ENCODE results near the gene PNO1. TPM values are rescaled to one million over a fixed set of nuclear protein-coding genes. Genes with fewer than 3 reads are reported as not detected.

The PNO1 gene
- total RNA-seq, 2 experiments from 2014 or later: 10.5 to 15.1 TPM

DNA sequence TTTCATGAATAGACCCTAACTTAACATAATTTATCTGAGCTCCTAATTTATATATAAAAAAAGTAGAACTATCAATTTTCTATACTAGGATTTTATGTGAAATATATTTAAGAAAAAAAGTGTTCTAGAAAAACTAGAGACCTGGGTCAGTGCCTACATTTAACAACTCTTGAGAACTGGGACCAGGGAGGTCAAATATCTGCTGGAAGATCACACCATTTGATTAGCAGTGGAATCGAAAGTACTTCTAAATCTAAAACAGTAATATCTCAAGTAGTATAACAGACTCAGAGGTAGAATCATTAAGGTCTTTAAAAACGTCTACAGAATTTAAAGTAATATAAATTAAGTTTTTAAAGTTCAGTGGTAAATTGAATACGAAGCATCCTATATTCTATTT, 60.0 kb downstream of the PNO1 start:
- Mint-ChIP-seq H3K4me1 (peaks cover 63% of the 10 kb centered on the region), H3K36me3 (peaks cover 51% of the 10 kb centered on the region), H3K4me3 (no peak overlapping the region), H3K27ac (no peak overlapping the region), H3K27me3 (no peaks in the 10 kb centered on the region), H3K9me3 (ENCODE audit: low read depth) (peaks cover 5% of the 10 kb centered on the region)
- CTCF ChIA-PET: interaction anchor here (1.3 kb wide), 1 partner anchor 21 kb away, joined by 6 read pairs; no protein-coding TSS in a partner anchor
- DNase-seq: no peak
- ATAC-seq: peak; percentile 39

GRCh38 chr2:68218343-68218901, 60.7 kb downstream of the PNO1 start:
- DNase-seq (no peak), ATAC-seq (no peak)
- H3K27me3 Mint-ChIP-seq: no peaks in the 10 kb centered on the region
- CTCF ChIA-PET: interaction anchor here (1.0 to 1.3 kb wide), 2 partner anchors 22 kb away, joined by 3 to 6 read pairs; no protein-coding TSS in a partner anchor
- H3K4me1 Mint-ChIP-seq: peaks cover 62% of the 10 kb centered on the region
- no peak overlapping the region for H3K27ac Mint-ChIP-seq
- H3K4me3 Mint-ChIP-seq: no peak overlapping the region
- peaks cover 5% of the 10 kb centered on the region for H3K9me3 Mint-ChIP-seq (ENCODE audit: low read depth)
- H3K36me3 Mint-ChIP-seq: peaks cover 51% of the 10 kb centered on the region

DNA sequence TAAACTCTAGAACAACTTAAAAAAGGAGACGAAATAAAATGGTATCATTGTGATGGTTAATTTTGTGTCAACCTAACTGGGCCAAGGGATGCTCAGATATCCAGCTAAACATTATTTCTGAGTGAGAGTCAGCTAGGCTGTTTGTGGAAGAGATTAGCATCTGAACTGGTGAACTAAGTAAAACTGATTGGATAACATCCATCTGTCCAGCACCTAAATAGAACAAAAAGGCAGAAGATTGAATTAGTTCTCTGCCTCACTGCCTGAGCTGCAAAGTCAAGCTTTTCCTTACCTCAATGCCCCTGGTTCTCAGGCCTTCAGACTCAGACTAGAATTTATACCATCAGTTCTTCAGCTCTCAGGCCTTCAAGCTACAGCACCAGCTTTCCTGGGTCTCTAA, 64.6 kb downstream of the PNO1 start:
- H3K27me3 Mint-ChIP-seq: no peaks in the 10 kb centered on the region
- no peak for DNase-seq
- no peak overlapping the region for H3K27ac Mint-ChIP-seq
- H3K4me1 Mint-ChIP-seq: peaks cover 72% of the 10 kb centered on the region
- peaks cover 28% of the 10 kb centered on the region for H3K36me3 Mint-ChIP-seq
- no peak for ATAC-seq
- CTCF ChIA-PET: interaction anchor here (0.7 to 1.6 kb wide), 4 partner anchors 11 to 61 kb away, joined by 3 to 7 read pairs (median 3); no protein-coding TSS in a partner anchor
- peaks cover 5% of the 10 kb centered on the region for H3K9me3 Mint-ChIP-seq (ENCODE audit: low read depth)
- no peak overlapping the region for H3K4me3 Mint-ChIP-seq

DNA sequence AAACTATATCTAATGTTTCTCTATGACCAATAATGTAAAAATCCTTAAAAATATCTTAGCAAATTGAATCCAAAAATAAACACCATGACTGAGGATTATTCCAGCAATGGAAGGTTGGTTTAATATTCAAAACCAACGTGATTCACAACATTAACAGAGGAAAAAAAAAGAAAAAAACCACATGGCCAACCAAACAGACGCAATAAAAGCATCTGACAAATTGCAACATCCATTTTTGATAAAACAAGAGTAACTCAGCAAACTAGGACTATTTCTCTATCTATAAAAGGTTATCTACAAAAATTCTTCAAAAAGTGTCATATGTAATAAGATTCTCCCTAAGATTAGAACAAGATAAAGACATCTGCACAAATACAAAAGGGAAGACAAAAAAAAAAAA, 65.7 kb downstream of the PNO1 start:
- H3K27ac Mint-ChIP-seq: no peak overlapping the region
- CTCF ChIA-PET: interaction anchor here (1.8 kb wide), 1 partner anchor 27 kb away, joined by 4 read pairs; no protein-coding TSS in a partner anchor

GRCh38 chr2:68225119-68225632, 67.5 kb downstream of the PNO1 start:
- peaks cover 5% of the 10 kb centered on the region for H3K9me3 Mint-ChIP-seq (ENCODE audit: low read depth)
- CTCF ChIA-PET: interaction anchor here (0.6 to 2.2 kb wide), 8 partner anchors 9 to 103 kb away, joined by 3 to 5 read pairs (median 3); no protein-coding TSS in a partner anchor
- H3K36me3 Mint-ChIP-seq: peaks cover 24% of the 10 kb centered on the region
- ATAC-seq: peak; percentile 72
- DNase-seq: peak; percentile 43
- no peak overlapping the region for H3K4me3 Mint-ChIP-seq
- no peaks in the 10 kb centered on the region for H3K27me3 Mint-ChIP-seq
- H3K4me1 Mint-ChIP-seq: peaks cover 53% of the 10 kb centered on the region
- peak overlapping the region; percentile 41 for H3K27ac Mint-ChIP-seq

More for the DNA sequence above, 65.7 kb downstream of the PNO1 start:
- ATAC-seq (no peak), DNase-seq (no peak)
- H3K4me3 Mint-ChIP-seq: no peak overlapping the region
- peaks cover 27% of the 10 kb centered on the region for H3K36me3 Mint-ChIP-seq
- H3K4me1 Mint-ChIP-seq: peaks cover 64% of the 10 kb centered on the region
- H3K27me3 Mint-ChIP-seq: no peaks in the 10 kb centered on the region
- H3K9me3 Mint-ChIP-seq (ENCODE audit: low read depth): peaks cover 5% of the 10 kb centered on the region

Other genes starting within 250 kb of the PNO1 start
- 10 to 100 TPM; 22.1 to 24.1 TPM for gene C1D, start 94.9 kb upstream of the PNO1 start, total RNA-seq
- 10 to 100 TPM; 58.6 to 86.4 TPM for gene PPP3R1, start 94.6 kb downstream of the PNO1 start, total RNA-seq
- not detected for gene CNRIP1, start 162.1 kb downstream of the PNO1 start, total RNA-seq
- gene PLEK, start 207.4 kb downstream of the PNO1 start, total RNA-seq: 10 to 100 TPM; 31.8 to 42.5 TPM

Data from activated CD8-positive, alpha-beta memory T cell treated with anti-CD3 and anti-CD28 coated beads, Interleukin-2, amount 10 ng/mL, durations not matched to agents 7 days and 5 days (primary cell).